GM18870 (cell line): ENCODE measurements around the gene CCDC59.

ENCODE experiments used
- ATAC-seq: cut with Tn5 transposase; IDR thresholded peaks from one replicate; pipeline ENCODE4 v1.9.1; 2021; ENCODE audit warnings: moderate library complexity; ENCODE audit not compliant: unreplicated experiment

CCDC59 gene

GRCh38 chr12:82319276-82319675, 38.9 kb downstream of the CCDC59 start:
- ATAC-seq: no peak

GRCh38 chr12:82314406-82314892, 43.7 kb downstream of the CCDC59 start:
- ATAC-seq: no peak
